B cell (primary cell): ENCODE measurements around the gene SLC39A2. TPM values are rescaled to one million over a fixed set of nuclear protein-coding genes. Genes with fewer than 3 reads are reported as not detected.

Experiments
- ATAC-seq: fragments of 200-7000 bp; cut with Tn5 transposase; one replicate; pipeline ENCODE4 v1.10.0; 2021; ENCODE audit warnings: low read depth, mild to moderate bottlenecking, moderate number of reproducible peaks, moderate library complexity
- CTCF ChIA-PET: fragments of 350-600 bp; sonication (Branson Sonifier 250); formaldehyde crosslinking; loops from one replicate; lab custom pipeline; 2021; ENCODE audit warnings: antibody characterized with exemption, inconsistent platforms; lab: Charles Lee
- POLR2A ChIA-PET: fragments of 350-600 bp; sonication (Branson Sonifier 250); formaldehyde crosslinking; loops from one replicate; lab custom pipeline; 2021; ENCODE audit warnings: antibody characterized with exemption; lab: Charles Lee
- DNase-seq: peaks from one replicate; pipeline ENCODE4 v3.0.0; 2013
- H2AFZ ChIP-seq: 2 replicates; pipeline ENCODE4 v1.6.1; 2012; ENCODE audit warnings: mild to moderate bottlenecking, low read depth, low read length; ENCODE audit not compliant: insufficient read depth, poor library complexity, severe bottlenecking
- H3K27ac ChIP-seq, 2 donors: 1 replicate in 1 of 2; 2 replicates in 1 of 2; pipeline ENCODE4 v1.5.1; 2012 to 2013; ENCODE audit warnings: low read length in 2 of 2, mild to moderate bottlenecking in 2 of 2, moderate library complexity in 1 of 2
- H3K27me3 ChIP-seq, 4 experiments: fragments of 200-600 bp in 1 of 4; sonication (generic) in 1 of 4; replicated peaks in 1 of 4; 1 replicate in 2 of 4; 2 replicates in 2 of 4; pipeline versions ENCODE4 v1.6.1 to v1.7.0; 2013 to 2016; ENCODE audit warnings: low read length in 3 of 4, mild to moderate bottlenecking in 2 of 4, mixed read lengths in 1 of 4, moderate library complexity in 1 of 4; ENCODE audit not compliant: insufficient read depth in 4 of 4, control insufficient read depth in 3 of 4; ENCODE audit errors: control extremely low read depth in 1 of 4
- H3K36me3 ChIP-seq, 2 experiments: replicated peaks in 1 of 2; 1 replicate in 1 of 2; 2 replicates in 1 of 2; pipeline versions ENCODE4 v1.6.1 to v1.7.1; 2013; ENCODE audit warnings: low read length in 1 of 2; ENCODE audit not compliant: insufficient read depth in 2 of 2, control insufficient read depth in 1 of 2; ENCODE audit errors: control extremely low read depth in 1 of 2, extremely low read depth in 1 of 2
- H3K4me1 ChIP-seq, 2 donors: fragments of 200-600 bp in 1 of 2; sonication (generic) in 1 of 2; 1 replicate in 1 of 2; 2 replicates in 1 of 2; pipeline versions ENCODE4 v1.5.1 to v1.6.1; 2013 to 2017; ENCODE audit warnings: low read length in 2 of 2; ENCODE audit not compliant: control insufficient read depth in 2 of 2, insufficient read depth in 2 of 2
- H3K4me2 ChIP-seq: replicated peaks from 2 replicates; pipeline ENCODE3; 2012; ENCODE audit warnings: mild to moderate bottlenecking, low read depth, low read length; ENCODE audit not compliant: poor library complexity, severe bottlenecking
- H3K4me3 ChIP-seq, 5 experiments: fragments of 200-600 bp in 1 of 5; sonication (generic) in 1 of 5; 1 replicate in 3 of 5; 2 replicates in 2 of 5; pipeline versions ENCODE4 v1.5.1 to v1.7.0; 2011 to 2016; ENCODE audit warnings: low read length in 4 of 5, mild to moderate bottlenecking in 4 of 5, low read depth in 2 of 5, control low read depth in 1 of 5, moderate library complexity in 1 of 5; ENCODE audit not compliant: insufficient read depth in 1 of 5; ENCODE audit errors: control extremely low read depth in 1 of 5, extremely low read depth in 1 of 5
- H3K79me2 ChIP-seq: fragments of 200-600 bp; sonication (generic); one replicate; pipeline ENCODE4 v1.6.0; 2016; ENCODE audit warnings: low read length; ENCODE audit not compliant: control insufficient read depth, insufficient read depth
- H3K9ac ChIP-seq: fragments of 200-600 bp; sonication (generic); 2 replicates; pipeline ENCODE4 v1.6.1; 2017; ENCODE audit warnings: mild to moderate bottlenecking, low read length, moderate library complexity
- H3K9me3 ChIP-seq, 3 donors: one replicate each; pipeline versions ENCODE4 v1.6.1 to v1.7.1; 2013; ENCODE audit warnings: low read length in 2 of 3; ENCODE audit not compliant: control insufficient read depth in 2 of 3, insufficient read depth in 1 of 3; ENCODE audit errors: control extremely low read depth in 1 of 3
- H4K20me1 ChIP-seq: 2 replicates; pipeline ENCODE4 v1.6.0; 2012; ENCODE audit warnings: mild to moderate bottlenecking, low read length; ENCODE audit not compliant: insufficient read depth, control insufficient read depth, poor library complexity, severe bottlenecking
- H3K27ac Mint-ChIP-seq: one replicate; pipeline ENCODE4 v1.8.0; 2021; ENCODE audit warnings: mixed read lengths
- H3K27me3 Mint-ChIP-seq: one replicate; pipeline ENCODE4 v1.8.0; 2021; ENCODE audit warnings: mixed read lengths
- H3K4me1 Mint-ChIP-seq: one replicate; pipeline ENCODE4 v1.8.0; 2021; ENCODE audit warnings: mixed read lengths
- H3K4me3 Mint-ChIP-seq: one replicate; pipeline ENCODE4 v1.8.0; 2021; ENCODE audit warnings: mixed read lengths
- H3K9me3 Mint-ChIP-seq: one replicate; pipeline ENCODE4 v1.8.0; 2022; ENCODE audit warnings: mixed read lengths; ENCODE audit not compliant: insufficient read depth
- EZH2 ChIP-seq: IDR thresholded peaks from 2 replicates; pipeline ENCODE4 v1.6.1; 2012; ENCODE audit warnings: borderline replicate concordance, low read depth, mild to moderate bottlenecking, moderate library complexity, low read length; ENCODE audit not compliant: insufficient read depth, poor library complexity, severe bottlenecking
- WGBS: methylation state at CpG from one replicate; pipeline ENCODE4 v1.1.5; 2013; ENCODE audit warnings: missing lambda C conversion rate; ENCODE audit not compliant: insufficient coverage; 5-methylcytosine and 5-hydroxymethylcytosine counted together
- intact Hi-C: fragments of 100-400 bp; cut with micrococcal nuclease; formaldehyde crosslinking; loops from one replicate; pipeline ENCODE4 v1.10.0; 2022
- polyA plus RNA-seq: library from polyadenylated mRNA; depleted of rRNA; stranded (reverse); fragments of >200 nt; gene quantifications from 2 replicates; pipeline ENCODE4 v1.2.3, GENCODE V29; 2012
- total RNA-seq, 2 donors: library from RNA; stranded (reverse); fragments of 120-200 nt in 1 of 2; gene quantifications; 1 replicate in 1 of 2; 2 replicates in 1 of 2; pipeline versions ENCODE4 v1.2.3 to v1.2.4, GENCODE V29; 2013 to 2022
- TF ChIP-seq, protein P1 (sequence below): fragments of 200-600 bp; IDR thresholded peaks from one replicate; pipeline ENCODE4 v1.8.0; 2022; ENCODE audit warnings: antibody characterized with exemption, mild to moderate bottlenecking

The SLC39A2 gene
- total and polyA plus RNA-seq, 2 donors (not counting 1 experiment from before 2014, with no cell fraction given) = 0.07 to 0.25 TPM

DNA sequence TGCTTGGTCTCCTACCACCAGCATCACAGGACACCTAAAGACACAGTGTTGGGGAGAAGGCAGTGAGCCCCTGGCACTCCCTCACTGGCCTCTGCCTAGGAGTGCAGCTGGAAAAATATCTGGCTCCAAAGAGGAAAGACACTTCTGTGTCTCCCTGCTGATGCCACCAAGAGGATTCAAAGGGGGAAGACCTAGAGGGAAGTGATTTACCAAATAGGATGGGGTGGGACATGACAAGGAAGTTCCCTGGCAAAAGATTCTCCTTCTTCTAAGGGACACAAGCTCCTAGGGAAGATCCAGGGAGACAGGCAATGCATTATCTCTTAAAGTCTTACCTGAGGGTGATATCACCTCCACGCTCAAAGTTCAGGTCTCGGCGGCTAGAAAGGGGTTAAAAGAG lies 19.7 kb downstream of the SLC39A2 start:
- ATAC-seq (no peak), DNase-seq (no peak)
- Mint-ChIP-seq H3K27ac (no peak overlapping the region), H3K4me3 (no peak overlapping the region), H3K4me1 (peaks cover 10% of the 10 kb centered on the region), H3K9me3 (no peaks in the 10 kb centered on the region), H3K27me3 (peaks cover 29% of the 10 kb centered on the region)
- Histone ChIP-seq H3K36me3 (no peaks in the 10 kb centered on the region), H3K9ac (no peak overlapping the region), H3K27ac (no peak overlapping the region), H3K79me2 (no peaks in the 10 kb centered on the region), H3K4me3 (no peak overlapping the region), H3K9me3 (no peaks in the 10 kb centered on the region), H3K4me2 (no peak overlapping the region), H2AFZ (no peak overlapping the region), H3K4me1 (peaks cover 4 to 5% of the 10 kb centered on the region in 2 donors), H4K20me1 (no peaks in the 10 kb centered on the region), H3K27me3 (peaks cover 0 to 20% (median 8%) of the 10 kb centered on the region in 4 experiments)
- TF ChIP-seq EZH2 = no peak
- TF ChIP-seq, protein P1, sequence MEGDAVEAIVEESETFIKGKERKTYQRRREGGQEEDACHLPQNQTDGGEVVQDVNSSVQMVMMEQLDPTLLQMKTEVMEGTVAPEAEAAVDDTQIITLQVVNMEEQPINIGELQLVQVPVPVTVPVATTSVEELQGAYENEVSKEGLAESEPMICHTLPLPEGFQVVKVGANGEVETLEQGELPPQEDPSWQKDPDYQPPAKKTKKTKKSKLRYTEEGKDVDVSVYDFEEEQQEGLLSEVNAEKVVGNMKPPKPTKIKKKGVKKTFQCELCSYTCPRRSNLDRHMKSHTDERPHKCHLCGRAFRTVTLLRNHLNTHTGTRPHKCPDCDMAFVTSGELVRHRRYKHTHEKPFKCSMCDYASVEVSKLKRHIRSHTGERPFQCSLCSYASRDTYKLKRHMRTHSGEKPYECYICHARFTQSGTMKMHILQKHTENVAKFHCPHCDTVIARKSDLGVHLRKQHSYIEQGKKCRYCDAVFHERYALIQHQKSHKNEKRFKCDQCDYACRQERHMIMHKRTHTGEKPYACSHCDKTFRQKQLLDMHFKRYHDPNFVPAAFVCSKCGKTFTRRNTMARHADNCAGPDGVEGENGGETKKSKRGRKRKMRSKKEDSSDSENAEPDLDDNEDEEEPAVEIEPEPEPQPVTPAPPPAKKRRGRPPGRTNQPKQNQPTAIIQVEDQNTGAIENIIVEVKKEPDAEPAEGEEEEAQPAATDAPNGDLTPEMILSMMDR = no peak
- ChIA-PET POLR2A (no interaction called here), CTCF (interaction anchor here (1.1 to 15.1 kb wide), 9 partner anchors 11 to 87 kb away, joined by 3 to 348 read pairs (median 21); partner anchors contain the start of genes ARHGEF40, RNASE13, RNASE7 and TMEM253)
- WGBS = no CpG with 5 or more reads among the region's 3 CpGs
- intact Hi-C loops = no loop called here

DNA sequence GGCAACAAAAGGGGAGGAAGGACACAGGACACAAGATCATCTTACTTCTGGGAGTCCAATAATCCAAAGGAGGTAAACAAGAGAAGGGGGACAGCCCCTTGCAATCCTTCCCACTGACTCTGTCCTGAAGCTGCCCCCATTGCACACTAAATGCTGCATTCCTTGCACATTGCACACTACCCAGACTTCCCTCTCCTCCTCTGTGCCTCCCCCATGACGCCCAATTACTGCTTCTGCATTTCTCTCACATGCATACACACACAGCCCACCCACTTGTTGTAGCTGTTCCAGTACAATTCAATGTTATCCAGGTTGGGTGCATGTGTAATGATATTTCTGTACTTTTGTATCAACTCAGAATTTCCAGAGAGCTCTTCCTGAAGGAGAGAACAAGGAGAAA lies 20.3 kb downstream of the SLC39A2 start:
- Histone ChIP-seq H3K4me2 (no peak overlapping the region), H3K36me3 (no peaks in the 10 kb centered on the region), H3K27me3 (peaks cover 0 to 26% (median 9%) of the 10 kb centered on the region in 4 experiments), H3K27ac (no peak overlapping the region), H4K20me1 (no peaks in the 10 kb centered on the region), H3K9me3 (no peaks in the 10 kb centered on the region), H2AFZ (no peak overlapping the region), H3K79me2 (no peaks in the 10 kb centered on the region), H3K9ac (no peak overlapping the region), H3K4me3 (no peak overlapping the region), H3K4me1 (peaks cover 10% of the 10 kb centered on the region in 2 donors)
- H3K27ac Mint-ChIP-seq = no peak overlapping the region
- peaks cover 29% of the 10 kb centered on the region for H3K27me3 Mint-ChIP-seq
- ChIA-PET CTCF (interaction anchor here (1.1 to 15.1 kb wide), 8 partner anchors 11 to 86 kb away, joined by 3 to 348 read pairs (median 5); partner anchors contain the start of genes ARHGEF40, RNASE13, TMEM253 and TPPP2), POLR2A (no interaction called here)
- H3K4me1 Mint-ChIP-seq = peaks cover 16% of the 10 kb centered on the region
- no peak for TF ChIP-seq EZH2
- TF ChIP-seq, protein P1 = no peak
- H3K4me3 Mint-ChIP-seq = no peak overlapping the region
- intact Hi-C loops = no loop called here
- DNase-seq = no peak
- no peaks in the 10 kb centered on the region for H3K9me3 Mint-ChIP-seq
- WGBS = 83% methylated on average over 1 of the region's 1 CpG
- no peak for ATAC-seq
